ENCODE results near the gene LURAP1L.
A peak's percentile ranks its signal among the peaks of the same experiment; 100 is the strongest.

LURAP1L gene

GRCh38 chr9:12813960-12814876, 39.4 kb downstream of the LURAP1L start:
- DNase-seq: peak; percentile 88

DNA sequence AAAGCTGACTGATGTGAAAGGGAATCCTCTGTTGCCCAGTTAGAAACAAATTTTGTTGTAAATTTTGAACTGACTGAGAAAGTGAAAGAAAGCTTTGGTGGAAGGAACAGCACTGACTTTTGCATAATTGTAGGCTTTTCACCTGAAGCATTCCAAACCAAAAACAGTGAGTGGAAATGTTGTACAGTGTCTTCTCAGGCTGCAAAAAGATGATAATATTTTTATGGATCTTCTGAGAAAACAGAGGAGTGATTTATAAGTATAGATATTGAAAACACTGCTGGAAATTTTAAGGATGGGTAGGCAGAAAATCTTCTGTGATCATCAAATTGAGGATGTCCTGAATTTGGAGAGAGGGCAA, 40.0 kb downstream of the LURAP1L start:
- no peak for DNase-seq

- no peak for DNase-seq
Measured at GRCh38 chr9:12815888-12816287, 41.1 kb downstream of the LURAP1L start.

- no peak for DNase-seq
Measured at GRCh38 chr9:12816656-12817101, 41.9 kb downstream of the LURAP1L start.

GRCh38 chr9:12817702-12818101, 42.9 kb downstream of the LURAP1L start:
- no peak for DNase-seq

- no peak for DNase-seq
Measured at GRCh38 chr9:12818431-12819000, 43.7 kb downstream of the LURAP1L start.

- no peak for DNase-seq
Measured at GRCh38 chr9:12819436-12820185, 44.8 kb downstream of the LURAP1L start.

GRCh38 chr9:12822111-12822510, 47.3 kb downstream of the LURAP1L start:
- no peak for DNase-seq

DNA sequence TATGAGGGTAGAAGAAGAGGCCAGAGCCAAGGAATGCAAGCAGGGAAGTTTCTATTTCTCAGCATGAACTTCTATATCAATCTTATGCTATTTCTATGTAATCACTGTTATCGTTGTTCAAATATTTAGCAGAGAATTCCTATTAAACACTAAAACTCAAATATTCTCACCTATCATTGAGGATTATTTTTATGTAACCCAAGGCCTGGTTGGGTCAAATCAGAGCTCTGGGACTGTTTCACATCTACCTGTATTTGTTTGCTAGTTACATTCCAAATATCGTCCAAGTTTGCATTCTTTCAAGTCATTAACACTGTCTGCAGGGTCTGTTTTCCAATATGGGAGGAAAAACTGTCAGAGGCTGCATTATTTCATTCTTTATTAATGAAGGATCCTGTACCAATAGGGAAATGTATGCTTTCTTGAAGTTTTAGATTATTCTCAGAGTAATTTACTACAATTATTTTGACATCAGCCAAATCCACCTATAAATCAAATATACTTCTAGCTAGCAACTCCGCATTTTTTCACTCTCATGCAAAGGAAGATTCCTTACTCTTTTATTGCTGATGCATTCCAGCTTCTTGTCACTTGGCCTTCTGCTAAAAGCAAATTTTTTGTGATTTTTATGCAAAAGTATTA, 52.2 kb downstream of the LURAP1L start:
- no peak for DNase-seq

GRCh38 chr9:12833701-12834100, 58.9 kb downstream of the LURAP1L start:
- DNase-seq: no peak

DNA sequence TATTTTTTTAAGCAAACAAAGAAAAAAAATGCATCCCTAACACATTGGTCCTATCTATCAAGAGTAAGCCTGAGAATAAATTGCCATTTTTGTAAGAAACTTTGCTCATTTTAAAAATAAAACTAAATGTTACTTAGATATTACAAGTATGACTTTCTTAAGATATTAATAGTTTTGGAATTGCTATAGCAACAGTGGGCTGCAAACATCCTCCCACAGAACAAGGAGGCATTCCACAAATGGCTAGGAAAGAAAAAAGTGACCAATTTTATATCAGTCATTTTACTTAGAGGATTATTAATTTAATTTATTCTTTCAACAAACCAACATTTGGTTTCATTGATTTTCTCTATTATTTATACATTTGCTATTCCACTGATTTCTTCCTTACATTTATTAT, 63.7 kb downstream of the LURAP1L start:
- no peak for DNase-seq

DNA sequence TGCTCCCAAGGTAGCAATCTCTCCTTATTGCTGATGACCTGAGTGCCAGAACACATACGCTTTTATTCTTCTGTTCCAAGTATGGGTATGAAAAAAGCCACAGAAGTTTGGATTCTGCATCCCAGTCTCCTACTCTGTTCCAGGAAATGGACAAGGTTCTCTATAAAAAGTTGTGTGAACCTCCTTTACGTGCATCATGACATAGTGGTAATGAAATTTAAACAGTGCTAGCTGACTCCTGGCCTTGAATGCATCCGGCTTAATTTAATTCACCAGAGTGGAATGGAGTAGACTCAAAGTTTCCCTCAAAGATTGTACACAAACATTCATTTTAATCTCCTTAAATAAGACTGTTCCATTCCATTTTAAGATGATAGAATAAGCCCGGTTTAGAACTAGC, 68.9 kb downstream of the LURAP1L start:
- no peak for DNase-seq

GRCh38 chr9:12846035-12846434, 71.2 kb downstream of the LURAP1L start:
- DNase-seq: no peak

DNA sequence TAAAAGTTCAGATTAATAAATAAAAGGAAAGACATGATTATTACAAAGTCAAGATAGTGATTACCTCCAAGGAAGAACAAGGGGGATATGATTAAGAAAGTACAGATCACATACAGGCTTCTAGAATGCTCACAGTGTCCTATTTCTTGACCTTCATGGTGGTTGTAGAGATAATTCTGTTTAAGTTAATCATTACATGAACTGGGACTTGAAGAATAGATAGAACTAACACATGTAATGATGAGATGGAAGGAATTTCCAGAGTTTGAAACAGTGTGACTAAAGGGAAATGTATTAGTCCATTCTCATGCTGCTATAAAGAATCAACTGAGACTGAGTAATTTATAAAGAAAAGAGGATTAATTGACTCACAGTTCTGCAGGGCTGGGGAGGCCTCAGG, 72.7 kb downstream of the LURAP1L start:
- DNase-seq: no peak

DNA sequence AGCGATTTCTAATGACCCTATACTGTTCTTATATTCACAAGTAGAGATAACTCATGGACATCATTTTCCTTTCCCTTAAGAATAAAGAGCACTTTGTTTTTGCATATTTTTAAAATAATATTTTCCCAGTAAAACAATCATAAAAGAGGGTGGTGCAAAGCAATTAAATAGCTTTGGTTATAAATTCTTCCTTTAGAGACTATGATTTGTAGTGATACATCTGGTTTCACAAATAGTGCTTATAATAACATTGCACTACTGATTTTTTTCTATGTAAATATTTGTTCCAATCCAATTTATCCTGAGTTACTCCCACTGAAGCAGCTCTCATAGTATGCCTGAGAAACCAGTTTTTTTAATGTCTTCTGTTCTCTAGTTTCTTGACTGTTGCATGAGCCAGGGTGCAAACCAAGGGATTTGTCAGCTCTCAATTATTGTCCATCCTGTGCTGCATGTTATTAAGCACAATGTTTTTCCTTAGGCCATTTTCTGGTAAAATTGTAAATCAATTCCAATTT, 74.7 kb downstream of the LURAP1L start:
- no peak for DNase-seq

DNA sequence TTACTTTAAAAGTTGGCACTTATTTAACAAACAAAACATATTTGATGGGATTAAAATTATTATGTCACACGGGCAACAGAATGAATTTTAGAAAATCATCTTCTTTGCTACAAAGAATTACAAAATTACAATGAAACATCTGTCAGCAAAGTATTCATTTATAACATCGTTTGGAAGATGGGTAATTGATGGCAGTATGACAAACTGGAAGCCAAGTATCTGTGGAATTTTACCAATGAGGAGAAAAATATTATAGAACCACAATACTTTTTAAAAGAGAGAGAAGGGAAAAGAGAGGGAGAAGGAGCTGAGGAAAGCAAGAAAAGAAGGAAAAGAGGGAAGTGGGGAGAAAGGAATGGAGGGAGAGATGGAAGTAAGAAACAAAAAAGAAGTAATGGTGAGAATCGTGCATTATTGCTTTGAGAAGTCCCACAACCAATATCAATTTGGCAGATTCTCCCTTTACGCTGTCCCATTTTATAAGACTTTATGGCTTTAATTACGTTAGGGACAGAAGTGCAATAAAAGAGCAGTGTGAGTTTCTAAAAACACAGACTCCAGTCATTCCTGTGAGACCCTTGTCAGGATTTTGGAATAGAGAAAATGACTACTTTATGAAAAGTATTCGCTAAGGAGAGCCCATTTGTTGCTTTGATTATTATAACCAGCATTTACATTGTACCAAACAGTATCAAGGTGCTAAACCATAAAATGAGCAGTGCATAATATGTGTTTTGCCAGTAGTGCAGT, 76.7 kb downstream of the LURAP1L start:
- DNase-seq: no peak

GRCh38 chr9:12853051-12853450, 78.2 kb downstream of the LURAP1L start:
- DNase-seq: no peak

GRCh38 chr9:12854221-12854620, 79.4 kb downstream of the LURAP1L start:
- no peak for DNase-seq

GRCh38 chr9:12855066-12855465, 80.2 kb downstream of the LURAP1L start:
- no peak for DNase-seq

GRCh38 chr9:12856603-12857002, 81.8 kb downstream of the LURAP1L start:
- no peak for DNase-seq

DNA sequence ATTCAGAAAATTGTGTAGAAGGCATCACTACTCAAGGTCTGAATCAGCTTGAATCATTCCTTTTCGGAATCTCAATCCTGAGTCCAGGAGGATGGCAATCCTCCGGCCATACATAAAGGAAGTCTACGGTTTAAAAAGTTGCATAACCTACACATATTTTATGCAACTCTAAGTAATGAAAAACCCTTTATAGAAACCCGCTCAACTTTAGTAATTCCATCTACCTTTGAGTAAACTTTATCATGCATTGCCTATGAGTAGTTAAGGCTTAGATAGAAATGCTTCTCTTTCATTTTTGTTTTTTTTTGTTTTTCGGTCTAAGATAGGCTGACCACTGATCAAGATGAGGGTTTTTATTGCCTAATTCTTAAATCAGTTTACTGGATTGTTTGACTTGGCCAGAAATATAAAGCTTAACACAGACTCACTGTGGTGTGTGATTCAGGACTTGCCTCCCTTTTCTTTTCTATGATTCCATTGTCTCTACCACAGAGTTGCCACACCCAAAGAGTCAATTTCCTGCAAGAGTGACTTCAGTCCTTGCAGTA, 85.0 kb downstream of the LURAP1L start:
- DNase-seq: no peak

GRCh38 chr9:12860998-12861397, 86.2 kb downstream of the LURAP1L start:
- no peak for DNase-seq
